OCI-LY7 (cell line): Measurements from ENCODE around the gene TANGO2.

ENCODE experiments used
- EZH2phosphoT487 ChIP-seq: fragments of 200-600 bp; sonication (generic); IDR thresholded peaks from 2 replicates; pipeline ENCODE4 v1.6.1; 2018; ENCODE audit warnings: low read depth, borderline replicate concordance, mild to moderate bottlenecking, mixed run types, antibody characterized with exemption, low read length, moderate library complexity, mixed read lengths
- TF ChIP-seq, protein P1 (sequence below): fragments of 200-600 bp; sonication (generic); conservative IDR thresholded peaks from 2 replicates; pipeline ENCODE4 v1.5.1; 2014; ENCODE audit warnings: mild to moderate bottlenecking, antibody characterized with exemption, low read length, moderate library complexity, mixed read lengths

DNA sequence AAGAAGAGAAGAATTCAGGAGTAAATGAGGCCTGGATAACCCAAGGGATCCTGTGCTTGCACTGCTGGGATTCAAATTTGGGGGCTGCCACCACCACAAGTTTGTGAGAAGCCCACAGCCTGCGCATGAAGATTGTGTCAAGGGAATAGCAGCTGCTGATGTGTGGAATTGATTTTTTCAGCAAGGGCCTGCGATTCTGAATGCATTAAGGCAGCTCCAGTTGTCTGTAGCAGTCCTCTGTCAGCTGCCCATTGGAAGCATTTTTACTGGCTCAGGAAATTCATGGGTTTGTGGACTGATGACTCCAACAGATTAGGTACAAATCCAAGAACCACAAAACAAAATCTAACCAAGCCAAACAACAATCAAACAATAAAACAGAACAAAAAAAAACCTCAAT lies 18.3 kb upstream of the TANGO2 start:
- TF ChIP-seq, protein P1, sequence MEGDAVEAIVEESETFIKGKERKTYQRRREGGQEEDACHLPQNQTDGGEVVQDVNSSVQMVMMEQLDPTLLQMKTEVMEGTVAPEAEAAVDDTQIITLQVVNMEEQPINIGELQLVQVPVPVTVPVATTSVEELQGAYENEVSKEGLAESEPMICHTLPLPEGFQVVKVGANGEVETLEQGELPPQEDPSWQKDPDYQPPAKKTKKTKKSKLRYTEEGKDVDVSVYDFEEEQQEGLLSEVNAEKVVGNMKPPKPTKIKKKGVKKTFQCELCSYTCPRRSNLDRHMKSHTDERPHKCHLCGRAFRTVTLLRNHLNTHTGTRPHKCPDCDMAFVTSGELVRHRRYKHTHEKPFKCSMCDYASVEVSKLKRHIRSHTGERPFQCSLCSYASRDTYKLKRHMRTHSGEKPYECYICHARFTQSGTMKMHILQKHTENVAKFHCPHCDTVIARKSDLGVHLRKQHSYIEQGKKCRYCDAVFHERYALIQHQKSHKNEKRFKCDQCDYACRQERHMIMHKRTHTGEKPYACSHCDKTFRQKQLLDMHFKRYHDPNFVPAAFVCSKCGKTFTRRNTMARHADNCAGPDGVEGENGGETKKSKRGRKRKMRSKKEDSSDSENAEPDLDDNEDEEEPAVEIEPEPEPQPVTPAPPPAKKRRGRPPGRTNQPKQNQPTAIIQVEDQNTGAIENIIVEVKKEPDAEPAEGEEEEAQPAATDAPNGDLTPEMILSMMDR: no peak
- no peak for TF ChIP-seq EZH2phosphoT487
